Measurements from ENCODE around the gene TMEM209.

The TMEM209 gene

DNA sequence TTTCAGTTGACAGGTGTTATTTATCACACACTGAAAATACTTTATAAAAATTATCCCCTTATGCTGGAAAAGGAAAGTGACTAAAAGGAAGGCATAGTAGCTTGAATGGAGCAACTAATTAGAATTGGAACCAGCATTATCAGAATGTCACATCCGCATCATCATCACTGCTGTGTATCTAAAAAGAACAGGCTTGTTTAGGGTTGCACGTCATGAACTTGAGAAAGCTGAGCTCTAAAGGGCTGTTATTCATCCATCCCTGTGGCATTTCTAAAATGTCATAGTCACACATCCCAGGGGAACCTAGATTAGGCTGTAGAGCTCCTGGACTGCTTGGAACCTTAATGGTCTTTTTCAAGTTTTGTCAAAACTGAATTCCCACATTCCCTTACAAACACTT lies 80.5 kb downstream of the TMEM209 start:
- no peak overlapping the region for H3K4me3 ChIP-seq (ENCODE audit: low read depth, low read length)
- TF ChIP-seq MYC (IDR thresholded peaks at IDR 0.05; ENCODE audit: low read depth, low read length) (no peak), POLR2A (IDR thresholded peaks at IDR 0.05; ENCODE audit: extremely low read depth, insufficient read length) (no peak)
- TF ChIP-seq, protein P1, sequence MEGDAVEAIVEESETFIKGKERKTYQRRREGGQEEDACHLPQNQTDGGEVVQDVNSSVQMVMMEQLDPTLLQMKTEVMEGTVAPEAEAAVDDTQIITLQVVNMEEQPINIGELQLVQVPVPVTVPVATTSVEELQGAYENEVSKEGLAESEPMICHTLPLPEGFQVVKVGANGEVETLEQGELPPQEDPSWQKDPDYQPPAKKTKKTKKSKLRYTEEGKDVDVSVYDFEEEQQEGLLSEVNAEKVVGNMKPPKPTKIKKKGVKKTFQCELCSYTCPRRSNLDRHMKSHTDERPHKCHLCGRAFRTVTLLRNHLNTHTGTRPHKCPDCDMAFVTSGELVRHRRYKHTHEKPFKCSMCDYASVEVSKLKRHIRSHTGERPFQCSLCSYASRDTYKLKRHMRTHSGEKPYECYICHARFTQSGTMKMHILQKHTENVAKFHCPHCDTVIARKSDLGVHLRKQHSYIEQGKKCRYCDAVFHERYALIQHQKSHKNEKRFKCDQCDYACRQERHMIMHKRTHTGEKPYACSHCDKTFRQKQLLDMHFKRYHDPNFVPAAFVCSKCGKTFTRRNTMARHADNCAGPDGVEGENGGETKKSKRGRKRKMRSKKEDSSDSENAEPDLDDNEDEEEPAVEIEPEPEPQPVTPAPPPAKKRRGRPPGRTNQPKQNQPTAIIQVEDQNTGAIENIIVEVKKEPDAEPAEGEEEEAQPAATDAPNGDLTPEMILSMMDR (IDR thresholded peaks at IDR 0.05; ENCODE audit: low read depth, low read length): no peak
- TF ChIP-seq, protein P2, sequence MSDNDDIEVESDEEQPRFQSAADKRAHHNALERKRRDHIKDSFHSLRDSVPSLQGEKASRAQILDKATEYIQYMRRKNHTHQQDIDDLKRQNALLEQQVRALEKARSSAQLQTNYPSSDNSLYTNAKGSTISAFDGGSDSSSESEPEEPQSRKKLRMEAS (IDR thresholded peaks at IDR 0.05; ENCODE audit: low read depth, low read length): no peak
- no peak for DNase-seq (ENCODE audit: low read depth)

DNA sequence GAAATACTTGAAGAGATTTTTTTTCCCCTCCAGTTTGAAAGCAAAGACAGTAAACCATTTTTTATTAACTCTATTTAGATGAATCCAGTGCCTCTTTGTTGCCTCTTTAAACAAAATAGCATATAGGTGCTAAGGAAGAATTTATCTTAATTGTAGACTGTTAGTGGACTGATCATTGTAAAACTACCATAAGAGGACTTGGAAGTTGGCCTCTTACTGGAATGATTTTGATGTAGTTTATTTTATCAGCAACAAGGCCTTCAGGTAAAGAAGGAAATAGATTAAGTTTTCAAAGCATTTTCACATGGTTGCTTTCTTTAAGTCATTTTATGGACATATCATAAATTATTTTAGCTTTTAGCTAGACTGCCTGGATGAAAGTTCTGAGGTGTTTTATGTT lies 81.7 kb downstream of the TMEM209 start:
- TF ChIP-seq, protein P2 (IDR thresholded peaks at IDR 0.05; ENCODE audit: low read depth, low read length): no peak
- TF ChIP-seq, protein P1 (IDR thresholded peaks at IDR 0.05; ENCODE audit: low read depth, low read length): no peak
- TF ChIP-seq POLR2A (IDR thresholded peaks at IDR 0.05; ENCODE audit: extremely low read depth, insufficient read length): no peak
- TF ChIP-seq MYC (IDR thresholded peaks at IDR 0.05; ENCODE audit: low read depth, low read length): no peak
- H3K4me3 ChIP-seq (ENCODE audit: low read depth, low read length): no peak overlapping the region
- no peak for DNase-seq (ENCODE audit: low read depth)

DNA sequence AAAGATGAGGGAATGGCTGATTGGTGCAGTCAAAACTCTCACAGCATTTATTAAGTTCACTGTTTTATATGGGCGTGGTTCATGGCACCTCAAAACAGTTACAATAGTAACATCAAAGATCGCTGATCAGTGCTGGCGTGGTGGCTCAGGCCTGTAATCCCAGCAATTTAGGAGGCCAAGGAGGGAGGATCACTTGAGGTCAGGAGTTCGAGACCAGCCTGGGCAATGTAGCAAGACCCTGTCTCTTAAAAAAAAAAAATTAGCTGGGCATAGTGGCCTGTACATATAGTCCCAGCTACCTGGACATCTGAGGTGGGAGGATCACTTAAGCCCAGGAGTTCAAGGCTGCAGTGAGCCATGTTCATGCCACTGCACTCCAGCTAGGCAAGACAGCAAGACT lies 86.4 kb downstream of the TMEM209 start:
- H3K4me3 ChIP-seq (ENCODE audit: low read depth, low read length): no peak overlapping the region
- TF ChIP-seq, protein P1 (IDR thresholded peaks at IDR 0.05; ENCODE audit: low read depth, low read length): no peak
- TF ChIP-seq MYC (IDR thresholded peaks at IDR 0.05; ENCODE audit: low read depth, low read length) (no peak), POLR2A (IDR thresholded peaks at IDR 0.05; ENCODE audit: extremely low read depth, insufficient read length) (no peak)
- TF ChIP-seq, protein P2 (IDR thresholded peaks at IDR 0.05; ENCODE audit: low read depth, low read length): no peak
- DNase-seq (ENCODE audit: low read depth): no peak

DNA sequence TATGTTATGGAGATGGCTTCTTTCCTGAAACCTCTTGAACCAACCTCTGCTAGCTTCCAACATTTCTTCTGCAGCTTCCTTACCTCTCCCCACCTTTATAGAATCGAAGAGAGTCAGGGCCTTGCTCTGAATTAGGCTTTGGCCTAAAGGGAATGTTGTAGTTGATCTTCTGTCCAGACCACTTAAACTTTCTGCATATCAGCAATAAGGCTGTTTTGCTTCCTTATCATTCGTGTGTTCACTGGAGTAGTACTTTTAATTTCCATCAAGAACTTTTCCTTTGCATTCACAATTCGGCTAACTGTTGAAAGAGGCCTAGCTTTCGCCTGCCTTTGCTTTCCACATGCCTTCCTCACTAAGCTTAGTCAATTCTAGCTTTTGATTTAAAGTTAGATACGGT lies 86.9 kb downstream of the TMEM209 start:
- H3K4me3 ChIP-seq (ENCODE audit: low read depth, low read length): no peak overlapping the region
- TF ChIP-seq POLR2A (IDR thresholded peaks at IDR 0.05; ENCODE audit: extremely low read depth, insufficient read length) (no peak), MYC (IDR thresholded peaks at IDR 0.05; ENCODE audit: low read depth, low read length) (no peak)
- TF ChIP-seq, protein P2 (IDR thresholded peaks at IDR 0.05; ENCODE audit: low read depth, low read length): no peak
- TF ChIP-seq, protein P1 (IDR thresholded peaks at IDR 0.05; ENCODE audit: low read depth, low read length): no peak
- DNase-seq (ENCODE audit: low read depth): no peak

DNA sequence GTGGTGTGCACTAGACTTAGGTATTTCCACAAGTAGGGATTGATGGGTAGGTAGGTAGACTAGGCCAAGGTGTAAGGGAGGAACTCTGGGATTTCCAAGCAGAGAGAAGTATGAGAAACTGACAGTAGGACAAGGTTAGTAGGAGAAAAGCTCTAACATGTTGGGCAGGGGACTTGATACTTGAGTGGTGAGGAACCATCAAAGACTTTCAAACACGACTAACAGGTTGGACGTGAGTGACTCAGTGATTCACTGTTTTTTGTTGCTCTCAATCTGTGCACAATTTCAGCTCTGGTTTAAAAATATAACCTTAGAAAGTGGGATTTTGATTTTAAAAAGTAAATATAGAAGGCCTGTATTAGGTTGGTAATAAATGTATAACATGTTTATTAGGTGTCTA lies 90.4 kb downstream of the TMEM209 start:
- DNase-seq (ENCODE audit: low read depth): no peak
- no peak overlapping the region for H3K4me3 ChIP-seq (ENCODE audit: low read depth, low read length)
- TF ChIP-seq, protein P2 (IDR thresholded peaks at IDR 0.05; ENCODE audit: low read depth, low read length): no peak
- TF ChIP-seq MYC (IDR thresholded peaks at IDR 0.05; ENCODE audit: low read depth, low read length): no peak
- TF ChIP-seq POLR2A (IDR thresholded peaks at IDR 0.05; ENCODE audit: extremely low read depth, insufficient read length): no peak
- TF ChIP-seq, protein P1 (IDR thresholded peaks at IDR 0.05; ENCODE audit: low read depth, low read length): no peak
